ENCODE data around the gene NSMF.

The NSMF gene

GRCh38 chr9:137501457-137501856 is 42.3 kb upstream of the NSMF start:
- no peak for DNase-seq
- 98% methylated on average over 10 of the region's 12 CpGs for WGBS (ENCODE audit: insufficient coverage)
- Histone ChIP-seq H3K27ac (ENCODE audit: insufficient read depth in 1 of 2, low read depth in 1 of 2, low read length in 2 of 2, poor library complexity in 1 of 2, severe bottlenecking in 2 of 2) (no peak overlapping the region), H3K9me3 (ENCODE audit: control extremely low read depth in 1 of 5, control insufficient read depth in 4 of 5, insufficient read depth in 2 of 5, low read depth in 1 of 5, low read length in 4 of 5) (peaks cover 0 to 2% (median 0%) of the 10 kb centered on the region in 5 experiments), H3K27me3 (replicated peaks in 2 of 5; ENCODE audit: control insufficient read depth in 4 of 5, insufficient read depth in 5 of 5, low read length in 4 of 5) (no peaks in the 10 kb centered on the region), H3K4me1 (ENCODE audit: control extremely low read depth in 1 of 4, control insufficient read depth in 4 of 4, insufficient read depth in 4 of 4, low read length in 3 of 4) (no peaks in the 10 kb centered on the region), H3K36me3 (ENCODE audit: control insufficient read depth in 4 of 4, insufficient read depth in 4 of 4, low read length in 3 of 4) (no peaks in the 10 kb centered on the region), H3K4me3 (ENCODE audit: control insufficient read depth in 1 of 7, extremely low read depth in 1 of 7, insufficient read depth in 4 of 7, low read depth in 2 of 7, low read length in 6 of 7) (no peak overlapping the region)
- CTCF ChIA-PET: interaction anchor here (1.7 kb wide), 1 partner anchor 36 kb away, joined by 5 read pairs; no protein-coding TSS in a partner anchor
- POLR2A ChIA-PET: no interaction called here

DNA sequence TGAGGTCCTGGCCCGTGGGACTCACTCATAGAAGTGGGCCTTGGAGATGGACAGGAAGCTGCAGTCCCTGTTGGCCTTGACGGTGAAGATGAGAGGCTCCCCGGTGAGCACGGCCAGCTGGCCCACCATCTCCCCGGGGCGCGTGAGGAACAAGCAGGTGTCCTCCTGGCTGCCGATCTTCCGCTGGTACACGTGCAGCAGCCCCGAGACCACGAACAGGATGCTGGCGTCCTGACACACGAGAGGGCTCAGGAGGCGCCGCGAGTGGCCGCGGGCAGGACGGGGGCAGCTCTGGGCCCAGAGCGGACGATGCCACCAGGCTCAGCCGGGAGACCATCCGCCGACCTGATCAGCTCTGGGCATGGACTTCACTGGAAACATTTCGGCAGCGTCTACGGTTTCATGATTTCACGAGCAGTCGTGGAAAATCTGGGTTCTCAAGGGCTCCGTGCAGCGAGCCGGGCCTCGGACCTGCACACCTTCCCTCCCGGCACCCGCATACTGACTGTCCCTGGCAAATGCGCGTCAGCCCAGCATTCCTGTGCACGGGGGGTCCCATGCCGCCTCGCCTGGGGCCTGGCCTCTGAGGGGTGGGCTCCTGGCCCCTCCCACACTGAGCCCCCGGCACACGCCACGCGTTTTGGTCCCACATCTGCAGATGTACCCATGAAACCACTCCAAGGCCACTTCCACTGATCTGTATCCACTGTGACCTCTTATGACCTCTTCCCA is 41.7 kb upstream of the NSMF start:
- WGBS (ENCODE audit: insufficient coverage): 92% methylated on average over 41 of the region's 45 CpGs
- Histone ChIP-seq H3K4me1 (ENCODE audit: control extremely low read depth in 1 of 4, control insufficient read depth in 4 of 4, insufficient read depth in 4 of 4, low read length in 3 of 4) (no peaks in the 10 kb centered on the region), H3K36me3 (ENCODE audit: control insufficient read depth in 4 of 4, insufficient read depth in 4 of 4, low read length in 3 of 4) (no peaks in the 10 kb centered on the region), H3K27ac (ENCODE audit: insufficient read depth in 1 of 2, low read depth in 1 of 2, low read length in 2 of 2, poor library complexity in 1 of 2, severe bottlenecking in 2 of 2) (no peak overlapping the region), H3K27me3 (replicated peaks in 2 of 5; ENCODE audit: control insufficient read depth in 4 of 5, insufficient read depth in 5 of 5, low read length in 4 of 5) (no peaks in the 10 kb centered on the region), H3K4me3 (ENCODE audit: control insufficient read depth in 1 of 7, extremely low read depth in 1 of 7, insufficient read depth in 4 of 7, low read depth in 2 of 7, low read length in 6 of 7) (no peak overlapping the region), H3K9me3 (ENCODE audit: control extremely low read depth in 1 of 5, control insufficient read depth in 4 of 5, insufficient read depth in 2 of 5, low read depth in 1 of 5, low read length in 4 of 5) (peaks cover 0 to under 1% (median 0%) of the 10 kb centered on the region in 5 experiments)
- POLR2A ChIA-PET: no interaction called here
- no peak for DNase-seq
- CTCF ChIA-PET: no interaction called here

- Histone ChIP-seq H3K27ac (ENCODE audit: insufficient read depth in 1 of 2, low read depth in 1 of 2, low read length in 2 of 2, poor library complexity in 1 of 2, severe bottlenecking in 2 of 2) (no peak overlapping the region), H3K4me1 (ENCODE audit: control extremely low read depth in 1 of 4, control insufficient read depth in 4 of 4, insufficient read depth in 4 of 4, low read length in 3 of 4) (no peaks in the 10 kb centered on the region), H3K9me3 (ENCODE audit: control extremely low read depth in 1 of 5, control insufficient read depth in 4 of 5, insufficient read depth in 2 of 5, low read depth in 1 of 5, low read length in 4 of 5) (no peaks in the 10 kb centered on the region), H3K36me3 (ENCODE audit: control insufficient read depth in 4 of 4, insufficient read depth in 4 of 4, low read length in 3 of 4) (no peaks in the 10 kb centered on the region), H3K4me3 (ENCODE audit: control insufficient read depth in 1 of 7, extremely low read depth in 1 of 7, insufficient read depth in 4 of 7, low read depth in 2 of 7, low read length in 6 of 7) (no peak overlapping the region), H3K27me3 (replicated peaks in 2 of 5; ENCODE audit: control insufficient read depth in 4 of 5, insufficient read depth in 5 of 5, low read length in 4 of 5) (no peaks in the 10 kb centered on the region)
- CTCF ChIA-PET: no interaction called here
- POLR2A ChIA-PET: no interaction called here
- no peak for DNase-seq
- 96% methylated on average over 33 of the region's 36 CpGs for WGBS (ENCODE audit: insufficient coverage)
Measured at GRCh38 chr9:137499858-137500661, 40.9 kb upstream of the NSMF start.

DNA sequence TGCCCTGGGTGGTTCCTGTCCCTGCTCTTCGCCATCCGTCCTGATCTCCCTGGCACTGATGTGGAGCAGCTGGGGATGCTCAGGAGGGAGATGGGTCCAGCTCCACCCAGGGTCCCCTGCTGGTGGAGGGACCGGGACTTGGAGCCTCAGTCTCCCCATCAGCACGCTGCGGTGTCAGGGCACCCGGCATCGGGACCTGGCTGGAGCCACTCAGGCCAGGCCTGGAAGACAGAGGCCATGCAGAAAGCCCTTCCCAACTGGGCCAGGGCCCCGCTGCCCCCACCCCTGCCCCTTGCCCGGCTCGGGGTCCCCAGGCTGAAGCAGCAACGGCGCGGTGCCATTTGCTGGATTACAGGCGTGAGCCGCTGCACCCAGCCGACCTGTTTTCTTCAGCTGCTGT is 40.3 kb upstream of the NSMF start:
- Histone ChIP-seq H3K4me3 (ENCODE audit: control insufficient read depth in 1 of 7, extremely low read depth in 1 of 7, insufficient read depth in 4 of 7, low read depth in 2 of 7, low read length in 6 of 7) (no peak overlapping the region), H3K27ac (ENCODE audit: insufficient read depth in 1 of 2, low read depth in 1 of 2, low read length in 2 of 2, poor library complexity in 1 of 2, severe bottlenecking in 2 of 2) (no peak overlapping the region), H3K27me3 (replicated peaks in 2 of 5; ENCODE audit: control insufficient read depth in 4 of 5, insufficient read depth in 5 of 5, low read length in 4 of 5) (no peaks in the 10 kb centered on the region), H3K4me1 (ENCODE audit: control extremely low read depth in 1 of 4, control insufficient read depth in 4 of 4, insufficient read depth in 4 of 4, low read length in 3 of 4) (peaks cover 0 to 1% (median 0%) of the 10 kb centered on the region in 4 experiments), H3K9me3 (ENCODE audit: control extremely low read depth in 1 of 5, control insufficient read depth in 4 of 5, insufficient read depth in 2 of 5, low read depth in 1 of 5, low read length in 4 of 5) (no peaks in the 10 kb centered on the region), H3K36me3 (ENCODE audit: control insufficient read depth in 4 of 4, insufficient read depth in 4 of 4, low read length in 3 of 4) (no peaks in the 10 kb centered on the region)
- DNase-seq: no peak
- WGBS (ENCODE audit: insufficient coverage): 97% methylated on average over 16 of the region's 16 CpGs
- CTCF ChIA-PET: no interaction called here
- POLR2A ChIA-PET: no interaction called here

- no peak for DNase-seq
- H3K27ac ChIP-seq (ENCODE audit: insufficient read depth in 1 of 2, low read depth in 1 of 2, low read length in 2 of 2, poor library complexity in 1 of 2, severe bottlenecking in 2 of 2): no peak overlapping the region
- 99% methylated on average over 14 of the region's 16 CpGs for WGBS (ENCODE audit: insufficient coverage)
- H3K4me3 ChIP-seq (ENCODE audit: control insufficient read depth in 1 of 7, extremely low read depth in 1 of 7, insufficient read depth in 4 of 7, low read depth in 2 of 7, low read length in 6 of 7): no peak overlapping the region
- peaks cover 0 to 7% (median 2%) of the 10 kb centered on the region in 4 experiments for H3K4me1 ChIP-seq (ENCODE audit: control extremely low read depth in 1 of 4, control insufficient read depth in 4 of 4, insufficient read depth in 4 of 4, low read length in 3 of 4)
- H3K36me3 ChIP-seq (ENCODE audit: control insufficient read depth in 4 of 4, insufficient read depth in 4 of 4, low read length in 3 of 4): no peaks in the 10 kb centered on the region
- POLR2A ChIA-PET: no interaction called here
- CTCF ChIA-PET: no interaction called here
- no peaks in the 10 kb centered on the region for H3K27me3 ChIP-seq (replicated peaks in 2 of 5; ENCODE audit: control insufficient read depth in 4 of 5, insufficient read depth in 5 of 5, low read length in 4 of 5)
- peaks cover 0 to 2% (median 0%) of the 10 kb centered on the region in 5 experiments for H3K9me3 ChIP-seq (ENCODE audit: control extremely low read depth in 1 of 5, control insufficient read depth in 4 of 5, insufficient read depth in 2 of 5, low read depth in 1 of 5, low read length in 4 of 5)
Measured at GRCh38 chr9:137498720-137499150, 39.6 kb upstream of the NSMF start.

- 98% methylated on average over 30 of the region's 36 CpGs for WGBS (ENCODE audit: insufficient coverage)
- Histone ChIP-seq H3K9me3 (ENCODE audit: control extremely low read depth in 1 of 5, control insufficient read depth in 4 of 5, insufficient read depth in 2 of 5, low read depth in 1 of 5, low read length in 4 of 5) (peaks cover 0 to 4% (median 2%) of the 10 kb centered on the region in 5 experiments), H3K36me3 (ENCODE audit: control insufficient read depth in 4 of 4, insufficient read depth in 4 of 4, low read length in 3 of 4) (no peaks in the 10 kb centered on the region), H3K27me3 (replicated peaks in 2 of 5; ENCODE audit: control insufficient read depth in 4 of 5, insufficient read depth in 5 of 5, low read length in 4 of 5) (no peaks in the 10 kb centered on the region), H3K27ac (ENCODE audit: insufficient read depth in 1 of 2, low read depth in 1 of 2, low read length in 2 of 2, poor library complexity in 1 of 2, severe bottlenecking in 2 of 2) (no peak overlapping the region), H3K4me3 (ENCODE audit: control insufficient read depth in 1 of 7, extremely low read depth in 1 of 7, insufficient read depth in 4 of 7, low read depth in 2 of 7, low read length in 6 of 7) (no peak overlapping the region), H3K4me1 (ENCODE audit: control extremely low read depth in 1 of 4, control insufficient read depth in 4 of 4, insufficient read depth in 4 of 4, low read length in 3 of 4) (peaks cover 0 to 12% (median 2%) of the 10 kb centered on the region in 4 experiments)
- DNase-seq: no peak
- CTCF ChIA-PET: no interaction called here
- POLR2A ChIA-PET: interaction anchor here (0.5 kb wide), 1 partner anchor 15 kb away, joined by 3 read pairs; no protein-coding TSS in a partner anchor
Measured at GRCh38 chr9:137497921-137498719, 39.0 kb upstream of the NSMF start.

Measured in common myeloid progenitor, CD34-positive (primary cell).